Superior temporal gyrus (tissue), 1 donor: ENCODE data around the gene ZPLD1.

Experiments used
- DNase-seq: peaks from one replicate; pipeline ENCODE4 v3.0.0-alpha.2; 2016; ENCODE audit errors: extremely low spot score

The ZPLD1 gene

DNA sequence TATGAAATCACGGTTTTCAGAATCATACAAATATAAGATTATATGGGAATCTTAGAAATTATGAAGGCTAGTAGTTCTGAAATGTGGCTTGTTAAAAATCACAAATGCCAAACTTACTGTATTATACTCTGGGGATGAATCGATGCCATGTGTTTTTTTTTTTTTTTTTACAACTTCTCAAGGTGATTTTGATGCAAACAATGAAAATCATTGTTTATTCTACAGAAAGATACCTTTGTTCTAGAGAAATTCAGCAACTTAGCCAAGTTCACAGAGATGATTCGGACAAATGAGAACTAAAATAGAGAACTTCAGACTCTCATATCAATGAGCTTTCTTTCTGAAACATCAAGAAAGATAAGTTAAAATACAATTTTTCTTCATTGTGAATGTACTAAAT lies 92.0 kb downstream of the ZPLD1 start:
- DNase-seq: no peak

DNA sequence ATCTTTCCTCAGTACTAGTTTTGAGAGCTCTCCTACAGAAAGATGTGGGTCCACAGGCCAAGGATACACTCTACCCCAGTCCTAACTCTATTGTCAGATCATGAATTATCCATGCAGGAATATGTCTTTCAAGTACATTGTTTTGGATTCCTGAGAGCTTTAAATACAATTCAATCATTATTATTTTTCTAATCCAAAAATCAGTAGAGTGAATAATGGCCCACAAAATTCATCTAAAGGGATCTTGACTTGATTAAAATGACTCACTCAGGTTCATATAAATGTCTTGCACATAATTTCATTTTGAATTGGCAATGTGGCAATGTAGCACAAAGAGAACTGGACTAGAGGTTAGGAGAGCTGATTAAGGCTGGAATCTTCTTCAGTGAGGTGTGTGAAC lies 93.9 kb downstream of the ZPLD1 start:
- DNase-seq: no peak
